Glutamatergic neuron (in vitro differentiated cells): ENCODE measurements around the gene LGALSL. TPM values are rescaled to one million over a fixed set of nuclear protein-coding genes. Genes with fewer than 3 reads are reported as not detected.
"Not testable (repeated sequence)": the region's sequence is repeated elsewhere in the genome, so short reads cannot be mapped to it uniquely, and the experiment has no call there.

Experiments used
- DNase-seq: peaks from one replicate; pipeline ENCODE4 v3.0.0; 2022
- H3K27ac Mint-ChIP-seq: one replicate; pipeline ENCODE4 v1.8.0; 2020; ENCODE audit warnings: mild to moderate bottlenecking, mixed read lengths, inconsistent platforms; ENCODE audit not compliant: unreplicated experiment
- H3K27me3 Mint-ChIP-seq: one replicate; pipeline ENCODE4 v1.8.0; 2020; ENCODE audit warnings: mild to moderate bottlenecking, moderate library complexity, mixed read lengths, inconsistent platforms; ENCODE audit not compliant: unreplicated experiment
- H3K36me3 Mint-ChIP-seq: one replicate; pipeline ENCODE4 v1.8.0; 2020; ENCODE audit warnings: mild to moderate bottlenecking, mixed read lengths, inconsistent platforms; ENCODE audit not compliant: unreplicated experiment
- H3K4me1 Mint-ChIP-seq: one replicate; pipeline ENCODE4 v1.8.0; 2020; ENCODE audit warnings: mild to moderate bottlenecking, low read depth, mixed read lengths, inconsistent platforms; ENCODE audit not compliant: unreplicated experiment
- H3K4me3 Mint-ChIP-seq: one replicate; pipeline ENCODE4 v1.8.0; 2020; ENCODE audit warnings: mild to moderate bottlenecking, mixed read lengths, inconsistent platforms; ENCODE audit not compliant: unreplicated experiment
- H3K9me3 Mint-ChIP-seq: one replicate; pipeline ENCODE4 v1.8.0; 2020; ENCODE audit warnings: mild to moderate bottlenecking, moderate library complexity, mixed read lengths, inconsistent platforms; ENCODE audit not compliant: unreplicated experiment
- total RNA-seq: library from RNA; stranded (reverse); fragmentation: NEBNext Ultra II Directional; extraction: Animal tissue kit (Norgen Biotek cat#: 25700); gene quantifications from one replicate; pipeline ENCODE4 v1.2.1, GENCODE V29; 2021; ENCODE audit not compliant: unreplicated experiment
- TF ChIP-seq, protein P1 (sequence below): fragments of 200-600 bp; sonication (generic); IDR thresholded peaks from one replicate; pipeline ENCODE4 v1.5.0; 2021; ENCODE audit not compliant: partially characterized antibody, unreplicated experiment

The LGALSL gene
- total RNA-seq, 1 donor from 2014 or later: 2.8 TPM

DNA sequence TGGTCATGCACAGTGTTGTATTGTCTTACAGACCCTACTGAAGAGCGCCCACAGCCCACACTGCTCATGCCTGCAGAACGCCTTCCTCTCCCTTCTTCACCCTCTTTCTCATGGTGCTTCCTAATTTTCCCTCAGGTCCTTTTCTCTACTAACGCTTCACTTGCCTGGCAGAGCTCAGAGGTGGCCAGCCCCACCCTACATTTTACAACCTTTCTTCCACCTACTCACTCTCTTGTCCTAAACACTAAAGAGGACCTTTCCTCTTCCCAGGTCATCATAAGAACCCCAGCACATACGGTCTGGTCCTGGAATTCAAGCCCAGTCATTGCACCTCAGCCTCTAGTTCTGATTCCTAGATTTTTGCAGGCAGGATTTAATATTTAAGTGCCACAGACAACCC lies 11.7 kb upstream of the LGALSL start:
- H3K4me1 Mint-ChIP-seq: no peaks in the 10 kb centered on the region
- no peak for DNase-seq
- H3K9me3 Mint-ChIP-seq: no peaks in the 10 kb centered on the region
- H3K27ac Mint-ChIP-seq: no peak overlapping the region
- no peaks in the 10 kb centered on the region for H3K36me3 Mint-ChIP-seq
- H3K27me3 Mint-ChIP-seq: peaks cover 3% of the 10 kb centered on the region
- H3K4me3 Mint-ChIP-seq: no peak overlapping the region
- TF ChIP-seq, protein P1, sequence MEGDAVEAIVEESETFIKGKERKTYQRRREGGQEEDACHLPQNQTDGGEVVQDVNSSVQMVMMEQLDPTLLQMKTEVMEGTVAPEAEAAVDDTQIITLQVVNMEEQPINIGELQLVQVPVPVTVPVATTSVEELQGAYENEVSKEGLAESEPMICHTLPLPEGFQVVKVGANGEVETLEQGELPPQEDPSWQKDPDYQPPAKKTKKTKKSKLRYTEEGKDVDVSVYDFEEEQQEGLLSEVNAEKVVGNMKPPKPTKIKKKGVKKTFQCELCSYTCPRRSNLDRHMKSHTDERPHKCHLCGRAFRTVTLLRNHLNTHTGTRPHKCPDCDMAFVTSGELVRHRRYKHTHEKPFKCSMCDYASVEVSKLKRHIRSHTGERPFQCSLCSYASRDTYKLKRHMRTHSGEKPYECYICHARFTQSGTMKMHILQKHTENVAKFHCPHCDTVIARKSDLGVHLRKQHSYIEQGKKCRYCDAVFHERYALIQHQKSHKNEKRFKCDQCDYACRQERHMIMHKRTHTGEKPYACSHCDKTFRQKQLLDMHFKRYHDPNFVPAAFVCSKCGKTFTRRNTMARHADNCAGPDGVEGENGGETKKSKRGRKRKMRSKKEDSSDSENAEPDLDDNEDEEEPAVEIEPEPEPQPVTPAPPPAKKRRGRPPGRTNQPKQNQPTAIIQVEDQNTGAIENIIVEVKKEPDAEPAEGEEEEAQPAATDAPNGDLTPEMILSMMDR: no peak

GRCh38 chr2:64442801-64443429 lies 11.0 kb upstream of the LGALSL start:
- TF ChIP-seq, protein P1: no peak
- Mint-ChIP-seq H3K4me1 (no peaks in the 10 kb centered on the region), H3K27me3 (peaks cover 3% of the 10 kb centered on the region), H3K36me3 (no peaks in the 10 kb centered on the region), H3K4me3 (no peak overlapping the region), H3K27ac (no peak overlapping the region), H3K9me3 (no peaks in the 10 kb centered on the region)
- no peak for DNase-seq

GRCh38 chr2:64445970-64446369 lies 8.0 kb upstream of the LGALSL start:
- H3K4me3 Mint-ChIP-seq, DNase-seq, H3K4me1 Mint-ChIP-seq, H3K36me3 Mint-ChIP-seq, H3K9me3 Mint-ChIP-seq, H3K27ac Mint-ChIP-seq, H3K27me3 Mint-ChIP-seq: not testable (repeated sequence)

- no peaks in the 10 kb centered on the region for H3K36me3 Mint-ChIP-seq
- peaks cover 5% of the 10 kb centered on the region for H3K27me3 Mint-ChIP-seq
- no peak for DNase-seq
- no peak overlapping the region for H3K4me3 Mint-ChIP-seq
- no peaks in the 10 kb centered on the region for H3K4me1 Mint-ChIP-seq
- TF ChIP-seq, protein P1: no peak
- H3K9me3 Mint-ChIP-seq: no peaks in the 10 kb centered on the region
- H3K27ac Mint-ChIP-seq: no peak overlapping the region
Observed at GRCh38 chr2:64447317-64448040, 6.5 kb upstream of the LGALSL start.

DNA sequence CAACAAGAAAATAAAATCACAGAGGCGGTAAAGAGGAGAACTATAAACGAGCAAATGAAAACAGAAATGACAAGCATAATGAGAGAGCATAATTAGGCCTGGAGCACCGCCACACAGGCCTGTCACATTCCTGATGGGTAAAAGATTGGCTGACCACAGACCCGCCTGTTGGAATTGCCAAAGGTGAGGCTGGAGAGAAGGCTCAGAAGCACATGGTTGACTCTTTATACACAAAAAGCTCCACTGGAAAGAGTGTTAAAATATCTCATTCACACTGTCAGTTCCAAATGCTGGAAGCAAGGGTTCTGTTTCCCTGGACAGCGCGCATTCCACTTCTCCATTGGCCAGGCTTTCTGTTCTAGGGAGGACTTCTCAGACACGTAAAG lies 5.9 kb upstream of the LGALSL start:
- H3K27ac Mint-ChIP-seq: no peak overlapping the region
- no peaks in the 10 kb centered on the region for H3K9me3 Mint-ChIP-seq
- H3K36me3 Mint-ChIP-seq: no peaks in the 10 kb centered on the region
- no peak overlapping the region for H3K4me3 Mint-ChIP-seq
- H3K4me1 Mint-ChIP-seq: no peaks in the 10 kb centered on the region
- DNase-seq: no peak
- H3K27me3 Mint-ChIP-seq: peaks cover 5% of the 10 kb centered on the region
- TF ChIP-seq, protein P1: no peak
